GM12865 (cell line): ENCODE data around the gene NHSL1.

Source experiments
- DNase-seq: peaks from one replicate; pipeline ENCODE4 v3.0.0; 2010; ENCODE audit warnings: low read depth
- H3K4me3 ChIP-seq: 2 replicates; pipeline ENCODE4 v1.5.1; 2011; ENCODE audit warnings: mild to moderate bottlenecking, low read depth, low read length, control low read depth
- CTCF ChIP-seq: IDR thresholded peaks from 2 replicates; pipeline ENCODE4 v1.5.1; 2011; ENCODE audit warnings: low read length, control low read depth, low read depth, inconsistent platforms; ENCODE audit not compliant: insufficient read depth; ENCODE audit errors: missing control alignments

Gene NHSL1

DNA sequence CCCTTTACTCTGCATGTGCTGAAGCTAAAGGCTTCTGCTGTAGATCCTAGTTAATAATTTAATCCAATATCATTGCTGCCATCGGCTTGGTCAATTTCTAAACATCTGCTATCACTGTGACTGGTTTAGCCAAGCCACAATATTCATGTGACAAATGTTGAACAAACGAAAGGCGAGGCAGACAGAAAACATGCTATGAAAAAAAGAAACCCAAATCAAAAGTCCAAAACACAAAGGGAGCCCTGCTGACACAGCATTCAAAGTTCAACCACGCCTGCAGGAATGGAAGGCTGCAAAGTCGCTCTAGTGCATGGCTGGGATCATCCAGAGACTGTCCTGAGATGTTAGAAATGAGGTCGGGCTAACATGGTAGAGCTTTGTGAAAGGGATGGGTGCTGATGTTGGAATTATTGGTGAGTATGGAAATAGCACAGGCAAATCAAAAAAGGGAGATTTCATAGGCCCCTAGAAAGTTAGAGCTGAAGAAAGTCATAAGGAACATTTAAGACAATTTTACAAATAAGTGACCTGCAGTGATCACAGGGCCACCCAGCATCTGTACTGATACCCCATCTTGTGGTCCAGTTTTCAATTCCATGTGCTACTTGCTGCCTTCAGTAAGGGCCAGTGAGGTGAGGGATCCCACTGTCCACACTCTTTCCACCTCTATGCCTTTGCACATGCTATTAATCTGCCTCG is 8.8 kb upstream of the NHSL1 start:
- no peak for DNase-seq
- TF ChIP-seq CTCF: no peak

GRCh38 chr6:138504764-138505689 is 5.7 kb upstream of the NHSL1 start:
- no peak for DNase-seq

More for the DNA sequence above, 8.8 kb upstream of the NHSL1 start:
- H3K4me3 ChIP-seq: no peak overlapping the region

DNA sequence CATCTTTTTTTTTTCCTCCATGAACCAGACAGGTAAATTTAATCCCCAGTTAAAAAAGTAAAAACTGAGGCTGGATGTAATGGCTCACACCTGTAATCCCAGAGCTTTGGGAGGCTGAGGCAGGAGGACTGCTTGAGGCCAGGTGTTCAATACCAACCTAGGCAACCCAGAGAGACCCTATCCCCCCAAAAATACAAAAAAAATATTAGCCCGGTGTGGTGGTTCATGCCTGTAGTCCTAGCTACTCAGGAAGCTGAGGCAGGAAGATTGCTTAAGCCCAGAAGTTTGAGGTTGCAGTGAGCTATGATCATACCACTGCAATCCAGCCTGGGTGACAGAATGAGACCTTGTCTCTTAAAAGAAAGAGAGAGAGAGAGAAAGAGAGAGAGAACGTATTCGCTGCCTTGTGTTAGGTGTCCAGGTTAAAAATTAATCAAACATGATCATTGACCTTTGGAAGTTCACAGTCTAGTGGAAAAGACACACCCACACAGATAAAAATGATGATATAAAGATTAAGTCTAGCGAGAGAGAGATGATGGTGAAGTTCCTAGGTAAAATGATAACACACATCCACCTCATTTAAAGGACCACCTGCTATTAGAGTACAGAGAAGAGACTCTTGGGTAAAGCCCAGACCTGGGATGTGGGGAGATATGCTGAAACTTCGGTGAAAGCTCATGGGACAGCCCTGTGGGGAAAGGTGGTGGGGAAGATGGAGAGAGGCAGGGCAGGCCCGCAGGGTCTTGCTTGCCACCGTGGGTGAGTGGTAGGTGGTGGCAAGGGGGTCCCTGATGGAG is 4.8 kb upstream of the NHSL1 start:
- H3K4me3 ChIP-seq: no peak overlapping the region
- DNase-seq: no peak

More at GRCh38 chr6:138504764-138505689, 5.7 kb upstream of the NHSL1 start:
- TF ChIP-seq CTCF: no peak
- no peak overlapping the region for H3K4me3 ChIP-seq

DNA sequence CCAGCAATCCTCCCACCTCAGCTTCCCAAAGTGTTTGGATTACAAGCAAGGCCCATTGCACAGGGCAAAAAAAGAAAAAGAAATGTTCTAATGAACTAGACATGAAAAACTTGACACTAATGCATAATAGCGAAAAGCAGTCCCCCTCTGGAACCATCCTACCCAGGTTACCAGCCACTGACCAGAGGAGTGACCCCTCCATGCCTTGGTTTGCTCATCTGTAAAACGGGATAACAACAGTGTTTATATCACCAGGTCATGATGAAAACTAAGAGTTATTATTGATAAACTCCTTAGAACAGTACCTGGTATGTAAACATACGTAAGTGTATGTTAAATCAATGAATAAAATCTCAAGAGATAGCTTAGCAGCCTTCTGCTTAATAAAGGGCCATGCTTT is 3.3 kb upstream of the NHSL1 start:
- no peak overlapping the region for H3K4me3 ChIP-seq
- TF ChIP-seq CTCF: no peak
- no peak for DNase-seq

More for the DNA sequence above, 4.8 kb upstream of the NHSL1 start:
- TF ChIP-seq CTCF: no peak

DNA sequence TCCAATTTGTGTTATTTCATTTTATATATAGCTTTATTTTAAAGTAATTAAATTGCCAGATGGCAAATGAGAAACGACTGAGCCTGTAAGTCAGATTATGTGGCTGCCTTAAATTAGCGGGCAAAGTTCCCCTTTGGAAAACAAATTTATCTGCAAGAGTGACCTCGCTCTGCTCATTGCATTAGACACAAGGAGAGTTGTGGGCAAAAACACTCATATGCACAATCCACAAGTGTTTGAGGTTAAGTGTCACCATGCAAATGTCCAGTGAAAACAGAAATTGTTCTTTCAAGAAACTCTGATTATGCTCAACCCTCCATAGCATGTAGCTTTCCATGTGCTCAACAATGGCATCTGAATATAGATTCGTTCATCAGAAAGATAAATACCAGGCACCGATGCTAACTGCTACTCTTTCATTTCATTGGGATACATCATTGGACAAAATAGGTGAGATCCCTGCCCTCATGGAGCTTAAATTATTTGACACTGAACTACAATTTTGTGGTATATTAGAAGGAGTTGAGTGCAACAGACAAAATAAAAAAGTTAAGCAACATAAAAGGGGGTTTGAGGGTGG is 1.7 kb upstream of the NHSL1 start:
- no peak for TF ChIP-seq CTCF
- no peak for DNase-seq
- H3K4me3 ChIP-seq: no peak overlapping the region

DNA sequence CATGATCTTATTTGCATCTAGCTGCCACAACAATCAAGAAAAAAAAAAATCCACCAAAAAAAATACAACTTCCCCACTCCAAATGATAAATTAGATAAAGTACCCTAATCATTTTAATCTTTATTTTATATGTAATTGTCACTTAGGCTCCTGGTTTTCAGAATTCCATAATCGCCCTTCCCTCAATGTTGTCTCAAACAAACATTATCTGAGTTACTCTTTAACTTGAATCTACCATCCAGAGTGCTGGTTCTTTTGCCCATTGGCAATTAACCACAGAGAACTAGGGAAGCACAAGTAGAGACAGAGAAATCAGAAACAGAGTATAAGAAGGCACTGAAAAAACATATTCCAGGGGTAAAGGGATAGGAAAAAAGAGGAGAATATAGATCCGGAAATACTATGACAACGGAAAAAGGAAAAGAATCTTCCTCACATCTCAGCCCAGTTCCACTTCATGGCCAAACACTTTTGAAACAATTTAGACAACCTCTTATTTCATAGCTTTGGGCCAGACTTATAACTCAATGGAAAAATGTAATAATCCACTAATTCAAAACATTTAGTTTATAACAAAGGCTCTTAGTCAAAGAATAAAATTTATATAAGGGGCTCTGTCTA is 861 bp upstream of the NHSL1 start:
- TF ChIP-seq CTCF: no peak
- no peak overlapping the region for H3K4me3 ChIP-seq
- no peak for DNase-seq
